HG02678 (cell line): ENCODE results near the gene CADPS.

ENCODE experiments used
- ATAC-seq: cut with Tn5 transposase; IDR thresholded peaks from one replicate; pipeline ENCODE4 v1.9.1; 2021; ENCODE audit warnings: mild to moderate bottlenecking, moderate library complexity; ENCODE audit not compliant: unreplicated experiment

The CADPS gene

GRCh38 chr3:62368290-62368704 lies 506.9 kb downstream of the CADPS start:
- no peak for ATAC-seq

- ATAC-seq, result no peak
These were observed 507.4 kb downstream of the CADPS start for GRCh38 chr3:62367763-62368195.

GRCh38 chr3:62366126-62366484 lies 509.1 kb downstream of the CADPS start:
- ATAC-seq, result no peak

GRCh38 chr3:62365391-62366125 lies 509.7 kb downstream of the CADPS start:
- no peak for ATAC-seq

GRCh38 chr3:62364191-62364590 lies 511.0 kb downstream of the CADPS start:
- no peak for ATAC-seq

GRCh38 chr3:62363275-62363674 lies 511.9 kb downstream of the CADPS start:
- no peak for ATAC-seq

- ATAC-seq, result peak; percentile 20
These were observed 513.4 kb downstream of the CADPS start for GRCh38 chr3:62361824-62362223.

GRCh38 chr3:62361261-62361660 lies 514.0 kb downstream of the CADPS start:
- ATAC-seq, result peak; percentile 78

- no peak for ATAC-seq
These were observed 515.7 kb downstream of the CADPS start for GRCh38 chr3:62359531-62359930.

- no peak for ATAC-seq
These were observed 518.9 kb downstream of the CADPS start for GRCh38 chr3:62356356-62356755.

- no peak for ATAC-seq
These were observed 519.5 kb downstream of the CADPS start for GRCh38 chr3:62355703-62356102.
